Neuronal stem cell (in vitro differentiated cells): Measurements from ENCODE around the gene SLA2.

Source experiments
- DNase-seq: peaks from one replicate; pipeline ENCODE4 v3.0.0-alpha.2; 2013; ENCODE audit warnings: low spot score
- H2AFZ ChIP-seq: one replicate; pipeline ENCODE4 v1.6.1; 2013; ENCODE audit warnings: mild to moderate bottlenecking, low read length, inconsistent platforms
- H2AK5ac ChIP-seq: 2 replicates; pipeline ENCODE4 v1.6.1; 2013; ENCODE audit warnings: low read depth, mild to moderate bottlenecking, inconsistent platforms, low read length, moderate library complexity, mixed read lengths
- H2BK120ac ChIP-seq: 2 replicates; pipeline ENCODE4 v1.6.1; 2013; ENCODE audit warnings: low read depth, mild to moderate bottlenecking, inconsistent platforms, low read length, moderate library complexity, mixed read lengths
- H2BK12ac ChIP-seq: one replicate; pipeline ENCODE4 v1.6.1; 2013; ENCODE audit warnings: low read length, inconsistent platforms
- H2BK15ac ChIP-seq: 2 replicates; pipeline ENCODE4 v1.6.1; 2013; ENCODE audit warnings: mild to moderate bottlenecking, low read length, inconsistent platforms, mixed read lengths
- H2BK5ac ChIP-seq: one replicate; pipeline ENCODE4 v1.6.1; 2013; ENCODE audit warnings: inconsistent platforms, mild to moderate bottlenecking, low read length, moderate library complexity
- H3K14ac ChIP-seq: one replicate; pipeline ENCODE4 v1.6.1; 2013; ENCODE audit warnings: low read length, inconsistent platforms
- H3K18ac ChIP-seq: 2 replicates; pipeline ENCODE4 v1.6.1; 2013; ENCODE audit warnings: low read length, inconsistent platforms
- H3K23ac ChIP-seq: 2 replicates; pipeline ENCODE4 v1.6.1; 2013; ENCODE audit warnings: low read depth, mild to moderate bottlenecking, mixed read lengths, low read length, inconsistent platforms; ENCODE audit not compliant: poor library complexity
- H3K27ac ChIP-seq: replicated peaks from 3 replicates; pipeline ENCODE4 v1.5.1; 2013; ENCODE audit warnings: low read length, inconsistent platforms
- H3K27me3 ChIP-seq, 3 experiments: 2 replicates each; pipeline ENCODE4 v1.6.1; 2013; ENCODE audit warnings: low read length in 3 of 3, mild to moderate bottlenecking in 2 of 3, inconsistent platforms in 1 of 3, low read depth in 1 of 3, mixed read lengths in 1 of 3, moderate library complexity in 1 of 3; ENCODE audit not compliant: control insufficient read depth in 3 of 3, insufficient read depth in 3 of 3
- H3K36me3 ChIP-seq, 2 donors: replicated peaks in 1 of 2; 2 replicates each; pipeline ENCODE4 v1.6.1; 2013; ENCODE audit warnings: low read length in 2 of 2; ENCODE audit not compliant: control insufficient read depth in 2 of 2, insufficient read depth in 2 of 2
- H3K4ac ChIP-seq: 2 replicates; pipeline ENCODE4 v1.6.1; 2013; ENCODE audit warnings: inconsistent platforms, mild to moderate bottlenecking, low read length, moderate library complexity
- H3K4me1 ChIP-seq, 2 donors: 1 replicate in 1 of 2; 2 replicates in 1 of 2; pipeline ENCODE4 v1.6.1; 2013; ENCODE audit warnings: low read length in 2 of 2, low read depth in 1 of 2; ENCODE audit not compliant: control insufficient read depth in 2 of 2, insufficient read depth in 1 of 2
- H3K4me2 ChIP-seq: one replicate; pipeline ENCODE4 v1.6.1; 2013; ENCODE audit warnings: mild to moderate bottlenecking, low read length, inconsistent platforms; ENCODE audit not compliant: insufficient read depth, poor library complexity, severe bottlenecking
- H3K4me3 ChIP-seq, 2 donors: 2 replicates each; pipeline ENCODE4 v1.5.1; 2013; ENCODE audit warnings: low read length in 2 of 2, mild to moderate bottlenecking in 2 of 2, inconsistent platforms in 1 of 2, moderate library complexity in 1 of 2
- H3K79me1 ChIP-seq: one replicate; pipeline ENCODE4 v1.6.1; 2013; ENCODE audit warnings: low read depth, mild to moderate bottlenecking, inconsistent platforms, low read length, moderate library complexity
- H3K9ac ChIP-seq: one replicate; pipeline ENCODE4 v1.6.1; 2013; ENCODE audit warnings: mild to moderate bottlenecking, low read depth, low read length, inconsistent platforms; ENCODE audit not compliant: poor library complexity
- H3K9me3 ChIP-seq, 2 donors: replicated peaks in 1 of 2; 2 replicates each; pipeline versions ENCODE3 to v1.6.1; 2013; ENCODE audit warnings: low read length in 2 of 2, mild to moderate bottlenecking in 2 of 2, inconsistent platforms in 1 of 2, low read depth in 1 of 2, mixed read lengths in 1 of 2, moderate library complexity in 1 of 2; ENCODE audit not compliant: control insufficient read depth in 2 of 2, insufficient read depth in 1 of 2
- H4K8ac ChIP-seq: one replicate; pipeline ENCODE4 v1.6.1; 2013; ENCODE audit warnings: low read depth, mild to moderate bottlenecking, inconsistent platforms, low read length, moderate library complexity
- H4K91ac ChIP-seq: one replicate; pipeline ENCODE4 v1.6.1; 2013; ENCODE audit warnings: low read length, low read depth, mild to moderate bottlenecking, inconsistent platforms; ENCODE audit not compliant: poor library complexity
- WGBS, 2 donors: extraction: QIAGEN DNeasy Blood & Tissue Kit; methylation state at CpG; one replicate each; pipeline ENCODE4 v1.1.7; 2013; ENCODE audit warnings: missing lambda C conversion rate in 2 of 2, mixed read lengths in 1 of 2; ENCODE audit not compliant: insufficient read length in 2 of 2, insufficient replicate concordance in 1 of 2; ENCODE audit errors: extremely low coverage in 2 of 2; 5-methylcytosine and 5-hydroxymethylcytosine counted together

Gene SLA2

GRCh38 chr20:36631646-36632045, 14.3 kb downstream of the SLA2 start:
- Histone ChIP-seq H3K79me1 (peaks cover 3% of the 10 kb centered on the region), H3K27me3 (peaks cover 0 to 5% (median 0%) of the 10 kb centered on the region in 3 experiments), H2BK5ac (no peak overlapping the region), H4K91ac (no peak overlapping the region), H2AFZ (no peak overlapping the region), H3K27ac (no peak overlapping the region), H3K4me2 (no peak overlapping the region), H3K18ac (peak overlapping the region; percentile 2), H3K4me1 (peaks cover 0 to 6% of the 10 kb centered on the region in 2 donors), H2BK120ac (no peak overlapping the region), H2BK15ac (no peak overlapping the region), H3K4ac (no peak overlapping the region), H3K14ac (no peak overlapping the region), H2BK12ac (no peak overlapping the region), H3K9me3 (no peaks in the 10 kb centered on the region), H3K9ac (no peak overlapping the region), H3K4me3 (no peak overlapping the region), H3K36me3 (no peaks in the 10 kb centered on the region), H3K23ac (no peak overlapping the region), H4K8ac (no peak overlapping the region), H2AK5ac (no peak overlapping the region)
- no peak for DNase-seq
- WGBS, 2 donors = no CpG with 5 or more reads among the region's 6 CpGs

- no peak overlapping the region for H4K91ac ChIP-seq
- no peak overlapping the region for H2BK12ac ChIP-seq
- no peak for DNase-seq
- no peaks in the 10 kb centered on the region for H3K9me3 ChIP-seq
- no CpG with 5 or more reads among the region's 15 CpGs for WGBS, 2 donors
- peak overlapping the region; percentile 58 for H2BK15ac ChIP-seq
- H3K79me1 ChIP-seq = peaks cover 3% of the 10 kb centered on the region
- H2BK120ac ChIP-seq = no peak overlapping the region
- H2AFZ ChIP-seq = peak overlapping the region; percentile 92
- no peak overlapping the region for H2AK5ac ChIP-seq
- H3K27me3 ChIP-seq = peaks cover 0 to 5% (median 0%) of the 10 kb centered on the region in 3 experiments
- no peak overlapping the region for H2BK5ac ChIP-seq
- H3K4me1 ChIP-seq = peaks cover 0 to 6% of the 10 kb centered on the region in 2 donors
- no peak overlapping the region for H3K14ac ChIP-seq
- no peak overlapping the region for H3K9ac ChIP-seq
- peak overlapping the region; percentile 83 for H3K23ac ChIP-seq
- H3K4me3 ChIP-seq = no peak overlapping the region
- no peaks in the 10 kb centered on the region for H3K36me3 ChIP-seq
- no peak overlapping the region for H3K27ac ChIP-seq
- H4K8ac ChIP-seq = no peak overlapping the region
- no peak overlapping the region for H3K4ac ChIP-seq
- no peak overlapping the region for H3K18ac ChIP-seq
- no peak overlapping the region for H3K4me2 ChIP-seq
Observed at GRCh38 chr20:36629719-36630681, 16.0 kb downstream of the SLA2 start.

DNA sequence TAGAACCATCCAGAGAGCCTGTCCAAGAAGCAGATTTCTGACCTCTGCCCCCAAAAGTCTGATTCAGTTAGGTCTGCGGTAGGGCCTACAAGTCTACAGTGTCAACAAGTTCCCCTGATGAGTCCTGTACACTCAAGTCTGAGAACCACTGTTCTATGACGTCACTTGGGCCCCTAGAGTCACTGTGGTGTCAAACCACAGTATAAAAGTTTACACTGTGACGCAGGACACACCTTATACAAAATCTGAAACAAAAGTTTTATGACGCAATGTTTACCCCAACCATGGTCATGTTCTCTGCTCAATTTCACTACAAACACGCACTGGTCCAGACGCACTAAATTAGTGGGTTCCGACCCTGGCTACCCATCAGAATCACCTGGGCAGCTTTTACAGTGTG, 17.9 kb downstream of the SLA2 start:
- Histone ChIP-seq H3K27ac (no peak overlapping the region), H3K4me2 (no peak overlapping the region), H3K14ac (no peak overlapping the region), H3K27me3 (no peaks in the 10 kb centered on the region), H3K9me3 (no peaks in the 10 kb centered on the region), H2BK120ac (no peak overlapping the region), H4K8ac (no peak overlapping the region), H2BK12ac (no peak overlapping the region), H2BK5ac (no peak overlapping the region), H3K4me1 (peaks cover 0 to 11% of the 10 kb centered on the region in 2 donors), H3K4ac (no peak overlapping the region), H3K36me3 (no peaks in the 10 kb centered on the region), H3K9ac (no peak overlapping the region), H4K91ac (no peak overlapping the region), H3K79me1 (peaks cover 3% of the 10 kb centered on the region), H2AK5ac (no peak overlapping the region), H3K4me3 (no peak overlapping the region), H2BK15ac (no peak overlapping the region), H2AFZ (no peak overlapping the region), H3K18ac (no peak overlapping the region), H3K23ac (no peak overlapping the region)
- no CpG with 5 or more reads among the region's 7 CpGs for WGBS, 2 donors
- no peak for DNase-seq

GRCh38 chr20:36624944-36625324, 21.1 kb downstream of the SLA2 start:
- no peak overlapping the region for H4K91ac ChIP-seq
- no CpG with 5 or more reads among the region's 2 CpGs for WGBS, 2 donors

More at GRCh38 chr20:36624944-36625324, 21.1 kb downstream of the SLA2 start:
- Histone ChIP-seq H3K36me3 (no peaks in the 10 kb centered on the region), H2BK15ac (no peak overlapping the region), H3K4me3 (no peak overlapping the region), H2BK120ac (no peak overlapping the region), H2AFZ (peak overlapping the region; percentile 79), H2BK5ac (no peak overlapping the region), H2BK12ac (no peak overlapping the region), H3K23ac (no peak overlapping the region), H3K79me1 (no peaks in the 10 kb centered on the region), H3K14ac (no peak overlapping the region), H3K4me2 (no peak overlapping the region), H4K8ac (no peak overlapping the region), H3K18ac (no peak overlapping the region), H3K27me3 (no peaks in the 10 kb centered on the region), H3K4me1 (peaks cover 0 to 8% of the 10 kb centered on the region in 2 donors), H3K9ac (no peak overlapping the region), H3K4ac (no peak overlapping the region), H2AK5ac (no peak overlapping the region), H3K27ac (no peak overlapping the region), H3K9me3 (no peaks in the 10 kb centered on the region)
- no peak for DNase-seq
